A549 (cell line): ENCODE data around the gene MIOX.

ENCODE experiments used
- CBX8 ChIP-seq: fragments of 200-600 bp; sonication (generic); IDR thresholded peaks from 2 replicates; pipeline ENCODE4 v1.6.1; 2016
- CEBPB ChIP-seq, 2 experiments: fragments of >200 bp in 1 of 2; sonication (Bioruptor Twin) in 1 of 2; formaldehyde crosslinking in 1 of 2; IDR thresholded peaks; 2 replicates each; pipeline ENCODE4 v1.6.1; 2012 to 2016
- CTCF ChIP-seq: fragments of >200 bp; sonication (Bioruptor Twin); formaldehyde crosslinking; IDR thresholded peaks from 3 replicates; pipeline ENCODE4 v1.5.1; 2016
- FOSB ChIP-seq: fragments of 250-450 bp; sonication (Bioruptor Pico); IDR thresholded peaks from 2 replicates; pipeline ENCODE4 v1.5.0; 2020; ENCODE audit warnings: mild to moderate bottlenecking, moderate library complexity
- KDM5A ChIP-seq: fragments of 200-600 bp; sonication (generic); IDR thresholded peaks from 2 replicates; pipeline ENCODE4 v1.6.1; 2016; ENCODE audit warnings: antibody characterized with exemption, mild to moderate bottlenecking
- MAFK ChIP-seq: fragments of 450-650 bp; IDR thresholded peaks from 2 replicates; pipeline ENCODE4 v1.6.1; 2014; ENCODE audit not compliant: partially characterized antibody
- MAX ChIP-seq: IDR thresholded peaks from 2 replicates; pipeline ENCODE4 v1.6.1; 2012
- MYC ChIP-seq: IDR thresholded peaks from 2 replicates; pipeline ENCODE4 v1.6.1; 2012; ENCODE audit warnings: mild to moderate bottlenecking, inconsistent platforms, low read length, improper control_type of control experiment, borderline replicate concordance
- PBX3 ChIP-seq: IDR thresholded peaks from 2 replicates; pipeline ENCODE4 v1.6.1; 2012
- POLR2A ChIP-seq: IDR thresholded peaks from 2 replicates; pipeline ENCODE4 v1.6.1; 2012; ENCODE audit warnings: mild to moderate bottlenecking, low read length
- REST ChIP-seq: fragments of 200-600 bp; sonication (generic); IDR thresholded peaks from 2 replicates; pipeline ENCODE4 v1.6.1; 2016; ENCODE audit warnings: antibody characterized with exemption, mild to moderate bottlenecking, moderate library complexity
- RFX5 ChIP-seq: fragments of 450-650 bp; IDR thresholded peaks from 2 replicates; pipeline ENCODE4 v1.7.1; 2014; ENCODE audit warnings: antibody characterized with exemption, mild to moderate bottlenecking, moderate library complexity
- TP53 ChIP-seq: fragments of 250-450 bp; sonication (Bioruptor Pico); IDR thresholded peaks from 2 replicates; pipeline ENCODE4 v1.5.0; 2021; ENCODE audit warnings: mild to moderate bottlenecking, moderate library complexity
- ZFP36 ChIP-seq: fragments of 450-650 bp; IDR thresholded peaks from 2 replicates; pipeline ENCODE4 v1.6.1; 2014; ENCODE audit warnings: borderline replicate concordance; ENCODE audit not compliant: partially characterized antibody

- no peak for TF ChIP-seq POLR2A
- no peak for TF ChIP-seq MYC
- TF ChIP-seq CTCF: no peak
- no peak for TF ChIP-seq MAX
- TF ChIP-seq MAFK: no peak
- TF ChIP-seq CBX8: no peak
- no peak for TF ChIP-seq RFX5
- TF ChIP-seq CEBPB (IDR thresholded peaks at IDR 0.05): no peak
- TF ChIP-seq REST: no peak
- no peak for TF ChIP-seq TP53
- no peak for TF ChIP-seq PBX3
- TF ChIP-seq ZFP36: no peak
- no peak for TF ChIP-seq KDM5A
- TF ChIP-seq FOSB (CRISPR knock-in tag): no peak
These were observed 36.8 kb downstream of the MIOX start for GRCh38 chr22:50523458-50523805.
